ENCODE measurements around the gene MLLT3.

GRCh38 chr9:20330688-20331087 lies 291.6 kb downstream of the MLLT3 start:
- no peak for TF ChIP-seq CTCF (conservative IDR thresholded peaks at IDR 0.05 in 1 of 2, IDR thresholded peaks at IDR 0.05 in 1 of 2; ENCODE audit: low read depth in 1 of 2, low read length in 2 of 2)
- TF ChIP-seq EZH2 (IDR thresholded peaks at IDR 0.05; ENCODE audit: low read length, missing control alignments): no peak
